Fibroblast of villous mesenchyme (primary cell): ENCODE data around the gene COL11A1. TPM values are rescaled to one million over a fixed set of nuclear protein-coding genes. Genes with fewer than 3 reads are reported as not detected.
A peak's percentile ranks its signal among the peaks of the same experiment; 100 is the strongest.
"Not testable (repeated sequence)": the region's sequence is repeated elsewhere in the genome, so short reads cannot be mapped to it uniquely, and the experiment has no call there.

Experiments used
- DNase-seq: peaks from one replicate; pipeline ENCODE4 v3.0.0-alpha.2; 2010; ENCODE audit warnings: low read depth
- H3K4me3 ChIP-seq: 2 replicates; pipeline ENCODE4 v1.5.1; 2011; ENCODE audit warnings: low read depth, mild to moderate bottlenecking, low read length
- total RNA-seq: library from RNA; depleted of rRNA; stranded (reverse); fragments of >200 nt; gene quantifications from 2 replicates; pipeline ENCODE4 v1.2.3, GENCODE V29; 2012
- TF ChIP-seq, protein P1 (sequence below): IDR thresholded peaks from 2 replicates; pipeline ENCODE4 v1.5.1; 2012; ENCODE audit warnings: low read depth, mild to moderate bottlenecking, low read length; ENCODE audit not compliant: insufficient read depth

The COL11A1 gene
- total RNA-seq, 1 donor, result 18.6 TPM

GRCh38 chr1:103056423-103056822, 51.9 kb downstream of the COL11A1 start:
- no peak overlapping the region for H3K4me3 ChIP-seq
- DNase-seq, result peak; percentile 64
- TF ChIP-seq, protein P1, sequence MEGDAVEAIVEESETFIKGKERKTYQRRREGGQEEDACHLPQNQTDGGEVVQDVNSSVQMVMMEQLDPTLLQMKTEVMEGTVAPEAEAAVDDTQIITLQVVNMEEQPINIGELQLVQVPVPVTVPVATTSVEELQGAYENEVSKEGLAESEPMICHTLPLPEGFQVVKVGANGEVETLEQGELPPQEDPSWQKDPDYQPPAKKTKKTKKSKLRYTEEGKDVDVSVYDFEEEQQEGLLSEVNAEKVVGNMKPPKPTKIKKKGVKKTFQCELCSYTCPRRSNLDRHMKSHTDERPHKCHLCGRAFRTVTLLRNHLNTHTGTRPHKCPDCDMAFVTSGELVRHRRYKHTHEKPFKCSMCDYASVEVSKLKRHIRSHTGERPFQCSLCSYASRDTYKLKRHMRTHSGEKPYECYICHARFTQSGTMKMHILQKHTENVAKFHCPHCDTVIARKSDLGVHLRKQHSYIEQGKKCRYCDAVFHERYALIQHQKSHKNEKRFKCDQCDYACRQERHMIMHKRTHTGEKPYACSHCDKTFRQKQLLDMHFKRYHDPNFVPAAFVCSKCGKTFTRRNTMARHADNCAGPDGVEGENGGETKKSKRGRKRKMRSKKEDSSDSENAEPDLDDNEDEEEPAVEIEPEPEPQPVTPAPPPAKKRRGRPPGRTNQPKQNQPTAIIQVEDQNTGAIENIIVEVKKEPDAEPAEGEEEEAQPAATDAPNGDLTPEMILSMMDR, result no peak

GRCh38 chr1:103028110-103028509, 80.2 kb downstream of the COL11A1 start:
- DNase-seq, H3K4me3 ChIP-seq: not testable (repeated sequence)

- no peak for DNase-seq
- no peak overlapping the region for H3K4me3 ChIP-seq
- TF ChIP-seq, protein P1, result no peak
Measured at GRCh38 chr1:103025858-103026409, 82.4 kb downstream of the COL11A1 start.

GRCh38 chr1:103024051-103024450, 84.3 kb downstream of the COL11A1 start:
- no peak overlapping the region for H3K4me3 ChIP-seq
- DNase-seq, result no peak
- TF ChIP-seq, protein P1, result no peak

DNA sequence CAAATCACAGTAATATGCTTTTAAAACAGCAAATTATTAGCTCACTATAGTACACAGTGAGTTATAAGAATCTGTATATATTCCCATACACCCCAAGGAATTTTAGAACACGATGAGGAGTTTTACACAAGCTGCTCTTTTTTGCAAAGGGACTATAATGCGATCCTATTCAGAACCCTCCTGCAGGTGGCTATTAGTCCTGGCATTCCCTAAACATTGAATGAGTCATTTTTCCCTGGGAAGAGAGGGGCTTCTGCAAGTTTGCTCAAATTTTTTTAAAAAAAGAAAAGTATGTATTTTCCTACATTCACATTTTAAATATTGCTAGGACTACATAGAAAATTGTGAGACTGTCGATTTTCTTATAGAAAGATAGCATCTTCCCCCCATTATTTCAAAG, 106.3 kb downstream of the COL11A1 start:
- H3K4me3 ChIP-seq, result no peak overlapping the region
- no peak for DNase-seq
- TF ChIP-seq, protein P1, result no peak

GRCh38 chr1:102978874-102979273, 129.4 kb downstream of the COL11A1 start:
- no peak overlapping the region for H3K4me3 ChIP-seq
- TF ChIP-seq, protein P1, result no peak
- no peak for DNase-seq

GRCh38 chr1:102977292-102977691, 131.0 kb downstream of the COL11A1 start:
- DNase-seq, result no peak
- no peak overlapping the region for H3K4me3 ChIP-seq
- TF ChIP-seq, protein P1, result no peak
